ENCODE results near the gene ADGRD2. TPM values are rescaled to one million over a fixed set of nuclear protein-coding genes. Genes with fewer than 3 reads are reported as not detected.

Gene ADGRD2
- total RNA-seq, 1 experiment from 2014 or later = not detected

DNA sequence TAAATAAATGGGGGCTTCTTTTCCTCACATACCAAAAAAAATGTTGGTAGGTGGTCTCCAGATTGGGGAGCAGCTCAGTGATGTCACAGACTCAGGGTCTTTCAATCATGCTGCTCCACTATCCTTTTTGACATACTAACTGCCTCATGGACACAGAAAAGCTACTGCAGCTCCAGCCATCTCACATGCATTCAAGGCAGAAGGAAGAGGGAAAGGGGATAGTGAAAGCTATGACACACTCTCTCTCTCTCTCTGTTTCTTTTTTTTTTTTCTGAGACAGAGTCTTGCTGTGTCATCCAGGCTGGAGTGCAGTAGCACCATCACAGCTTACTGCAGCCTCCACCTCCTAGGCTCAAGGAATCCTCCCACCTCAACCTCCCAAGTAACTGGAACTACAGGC lies 7.9 kb upstream of the ADGRD2 start:
- H3K4me3 ChIP-seq (ENCODE audit: low read depth, low read length, poor library complexity, severe bottlenecking) = no peak overlapping the region
- no peaks in the 10 kb centered on the region for H3K27me3 ChIP-seq (replicated peaks; ENCODE audit: insufficient read depth, low read depth, low read length, poor library complexity)
- no peak for TF ChIP-seq EZH2 (IDR thresholded peaks at IDR 0.05; ENCODE audit: borderline replicate concordance, low read depth, low read length, poor library complexity, severe bottlenecking)
- TF ChIP-seq, protein P1, sequence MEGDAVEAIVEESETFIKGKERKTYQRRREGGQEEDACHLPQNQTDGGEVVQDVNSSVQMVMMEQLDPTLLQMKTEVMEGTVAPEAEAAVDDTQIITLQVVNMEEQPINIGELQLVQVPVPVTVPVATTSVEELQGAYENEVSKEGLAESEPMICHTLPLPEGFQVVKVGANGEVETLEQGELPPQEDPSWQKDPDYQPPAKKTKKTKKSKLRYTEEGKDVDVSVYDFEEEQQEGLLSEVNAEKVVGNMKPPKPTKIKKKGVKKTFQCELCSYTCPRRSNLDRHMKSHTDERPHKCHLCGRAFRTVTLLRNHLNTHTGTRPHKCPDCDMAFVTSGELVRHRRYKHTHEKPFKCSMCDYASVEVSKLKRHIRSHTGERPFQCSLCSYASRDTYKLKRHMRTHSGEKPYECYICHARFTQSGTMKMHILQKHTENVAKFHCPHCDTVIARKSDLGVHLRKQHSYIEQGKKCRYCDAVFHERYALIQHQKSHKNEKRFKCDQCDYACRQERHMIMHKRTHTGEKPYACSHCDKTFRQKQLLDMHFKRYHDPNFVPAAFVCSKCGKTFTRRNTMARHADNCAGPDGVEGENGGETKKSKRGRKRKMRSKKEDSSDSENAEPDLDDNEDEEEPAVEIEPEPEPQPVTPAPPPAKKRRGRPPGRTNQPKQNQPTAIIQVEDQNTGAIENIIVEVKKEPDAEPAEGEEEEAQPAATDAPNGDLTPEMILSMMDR (conservative IDR thresholded peaks at IDR 0.05; ENCODE audit: low read depth, low read length) = no peak
- POLR2A ChIA-PET (ENCODE audit: low non-redundant PET) = no interaction called here
- no peaks in the 10 kb centered on the region for H3K4me1 ChIP-seq (ENCODE audit: insufficient read depth, low read length, poor library complexity, severe bottlenecking)
- no peaks in the 10 kb centered on the region for H3K9me3 ChIP-seq (ENCODE audit: low read depth, low read length, poor library complexity, severe bottlenecking)
- no TSS peak for BruUV-seq (replicated peaks)
- CTCF ChIA-PET = no interaction called here
- intact Hi-C loops (cut with micrococcal nuclease; ENCODE audit: unreplicated experiment) = no loop called here
- no peak overlapping the region for H3K27ac ChIP-seq (ENCODE audit: low read depth, low read length, poor library complexity, severe bottlenecking)
- DNase-seq (ENCODE audit: low spot score) = no peak
- no peaks in the 10 kb centered on the region for H3K36me3 ChIP-seq (ENCODE audit: insufficient read depth, low read length, poor library complexity, severe bottlenecking)

DNA sequence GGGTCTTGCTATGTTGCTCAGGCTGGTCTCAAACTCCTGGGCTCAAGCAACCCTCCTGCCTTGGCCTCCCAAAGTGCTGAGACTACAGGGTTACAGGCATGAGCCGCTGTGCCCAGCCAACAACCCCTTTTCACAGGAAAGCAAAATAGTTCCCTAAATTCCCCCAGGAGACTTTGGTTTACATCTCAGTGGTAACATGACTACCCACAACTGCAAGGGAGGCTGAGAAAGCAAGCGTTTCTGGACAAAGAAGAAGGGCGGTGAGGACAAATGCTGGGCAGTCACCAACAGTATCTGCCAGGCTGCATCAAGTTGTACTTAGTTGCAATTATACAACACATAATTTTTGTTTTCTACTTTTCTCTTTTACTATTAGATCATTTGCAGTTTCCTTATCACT lies 7.4 kb upstream of the ADGRD2 start:
- no peak overlapping the region for H3K27ac ChIP-seq (ENCODE audit: low read depth, low read length, poor library complexity, severe bottlenecking)
- H3K27me3 ChIP-seq (replicated peaks; ENCODE audit: insufficient read depth, low read depth, low read length, poor library complexity) = no peaks in the 10 kb centered on the region
- no peak overlapping the region for H3K4me3 ChIP-seq (ENCODE audit: low read depth, low read length, poor library complexity, severe bottlenecking)
- ChIA-PET CTCF (no interaction called here), POLR2A (ENCODE audit: low non-redundant PET) (no interaction called here)
- no peaks in the 10 kb centered on the region for H3K9me3 ChIP-seq (ENCODE audit: low read depth, low read length, poor library complexity, severe bottlenecking)
- intact Hi-C loops (cut with micrococcal nuclease; ENCODE audit: unreplicated experiment) = no loop called here
- TF ChIP-seq, protein P1 (conservative IDR thresholded peaks at IDR 0.05; ENCODE audit: low read depth, low read length) = no peak
- TF ChIP-seq EZH2 (IDR thresholded peaks at IDR 0.05; ENCODE audit: borderline replicate concordance, low read depth, low read length, poor library complexity, severe bottlenecking) = no peak
- DNase-seq (ENCODE audit: low spot score) = no peak
- no peaks in the 10 kb centered on the region for H3K4me1 ChIP-seq (ENCODE audit: insufficient read depth, low read length, poor library complexity, severe bottlenecking)
- no TSS peak for BruUV-seq (replicated peaks)
- no peaks in the 10 kb centered on the region for H3K36me3 ChIP-seq (ENCODE audit: insufficient read depth, low read length, poor library complexity, severe bottlenecking)

DNA sequence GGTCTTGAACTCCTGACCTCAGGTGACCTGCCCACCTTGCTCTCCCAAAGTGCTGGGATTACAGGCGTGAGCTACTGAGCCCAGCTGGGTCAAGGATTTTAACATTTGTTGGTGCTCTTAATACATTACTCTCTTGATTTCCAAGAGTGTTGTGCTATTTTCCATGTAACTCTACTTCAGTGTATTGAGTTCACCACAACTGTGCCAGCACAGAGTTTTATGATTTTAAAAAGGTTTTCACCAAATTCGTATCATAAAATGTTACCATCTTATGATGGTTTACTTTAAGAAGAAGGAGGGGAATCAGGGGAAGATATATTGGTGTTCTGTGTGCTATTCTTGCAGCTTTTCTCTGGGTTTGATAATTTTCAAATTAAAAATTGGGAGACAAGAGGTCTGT lies 6.6 kb upstream of the ADGRD2 start:
- intact Hi-C loops (cut with micrococcal nuclease; ENCODE audit: unreplicated experiment) = no loop called here
- ChIA-PET POLR2A (ENCODE audit: low non-redundant PET) (interaction anchor here (0.6 kb wide), 1 partner anchor 64 kb away, joined by 4 read pairs; no protein-coding TSS in a partner anchor), CTCF (interaction anchor here (0.6 kb wide), 1 partner anchor 23 kb away, joined by 6 read pairs; no protein-coding TSS in a partner anchor)
- Histone ChIP-seq H3K4me3 (ENCODE audit: low read depth, low read length, poor library complexity, severe bottlenecking) (no peak overlapping the region), H3K9me3 (ENCODE audit: low read depth, low read length, poor library complexity, severe bottlenecking) (no peaks in the 10 kb centered on the region), H3K27me3 (replicated peaks; ENCODE audit: insufficient read depth, low read depth, low read length, poor library complexity) (no peaks in the 10 kb centered on the region), H3K36me3 (ENCODE audit: insufficient read depth, low read length, poor library complexity, severe bottlenecking) (no peaks in the 10 kb centered on the region), H3K4me1 (ENCODE audit: insufficient read depth, low read length, poor library complexity, severe bottlenecking) (no peaks in the 10 kb centered on the region), H3K27ac (ENCODE audit: low read depth, low read length, poor library complexity, severe bottlenecking) (no peak overlapping the region)
- DNase-seq (ENCODE audit: low spot score) = no peak
- TF ChIP-seq EZH2 (IDR thresholded peaks at IDR 0.05; ENCODE audit: borderline replicate concordance, low read depth, low read length, poor library complexity, severe bottlenecking) = no peak
- TF ChIP-seq, protein P1 (conservative IDR thresholded peaks at IDR 0.05; ENCODE audit: low read depth, low read length) = no peak
- BruUV-seq (replicated peaks) = no TSS peak

Data from A673 (cell line).